Fibroblast of pulmonary artery (primary cell): ENCODE results near the gene DNAJB11.
A peak's percentile ranks its signal among the peaks of the same experiment; 100 is the strongest.

Source experiments
- DNase-seq: peaks from one replicate; pipeline ENCODE4 v3.0.0-alpha.2; 2010; ENCODE audit warnings: low read depth
- H3K4me3 ChIP-seq: replicated peaks from 2 replicates; pipeline ENCODE4 v1.5.1; 2011; ENCODE audit warnings: low read depth, mild to moderate bottlenecking, control low read depth, low read length, moderate library complexity
- CTCF ChIP-seq: IDR thresholded peaks from 2 replicates; pipeline ENCODE4 v1.5.1; 2011; ENCODE audit warnings: mild to moderate bottlenecking, control low read depth, low read length, inconsistent platforms; ENCODE audit errors: missing control alignments

The DNAJB11 gene

GRCh38 chr3:186570096-186570940 lies at the start of gene DNAJB11:
DNAJB11 (plus strand) TSS chr3:186570720; CDS start chr3:186570898, 178 bp downstream.
- DNase-seq = peak; percentile 100
- peak within 1 kb of the TSS; percentile 89 for H3K4me3 ChIP-seq
- TF ChIP-seq CTCF = no peak

GRCh38 chr3:186520957-186521842 lies 49.3 kb upstream of the DNAJB11 start:
- DNase-seq = no peak
- H3K4me3 ChIP-seq = no peak overlapping the region
- TF ChIP-seq CTCF = no peak

- no peak for TF ChIP-seq CTCF
- H3K4me3 ChIP-seq = no peak overlapping the region
- no peak for DNase-seq
Observed at GRCh38 chr3:186523022-186523421, 47.5 kb upstream of the DNAJB11 start.

GRCh38 chr3:186523434-186523833 lies 47.1 kb upstream of the DNAJB11 start:
- no peak for DNase-seq
- TF ChIP-seq CTCF = no peak
- H3K4me3 ChIP-seq = no peak overlapping the region

- no peak for TF ChIP-seq CTCF
- DNase-seq = no peak
Observed at GRCh38 chr3:186524616-186525015, 45.9 kb upstream of the DNAJB11 start.

GRCh38 chr3:186525369-186526255 lies 44.9 kb upstream of the DNAJB11 start:
- no peak overlapping the region for H3K4me3 ChIP-seq
- no peak for TF ChIP-seq CTCF

More at GRCh38 chr3:186524616-186525015, 45.9 kb upstream of the DNAJB11 start:
- no peak overlapping the region for H3K4me3 ChIP-seq

More at GRCh38 chr3:186525369-186526255, 44.9 kb upstream of the DNAJB11 start:
- DNase-seq = no peak
